ENCODE results near the gene IGF2BP2. TPM values are rescaled to one million over a fixed set of nuclear protein-coding genes. Genes with fewer than 3 reads are reported as not detected.

IGF2BP2 gene
- total RNA-seq, 1 experiment from 2014 or later: 50.6 TPM

- Histone ChIP-seq H3K27ac (peak overlapping the region; percentile 29; the same call in 1 of the 2 replicates), H3K4me1 (peaks cover 21% of the 10 kb centered on the region)
- DNase-seq: peak; percentile 42 to 46
Measured at GRCh38 chr3:185732782-185733181, 92.1 kb downstream of the IGF2BP2 start.

GRCh38 chr3:185730550-185730949 lies 94.3 kb downstream of the IGF2BP2 start:
- Histone ChIP-seq H3K27ac (no peak overlapping the region), H3K9me3 (replicated peaks) (no peaks in the 10 kb centered on the region), H3K27me3 (no peaks in the 10 kb centered on the region), H3K4me1 (peaks cover 13% of the 10 kb centered on the region), H3K36me3 (no peaks in the 10 kb centered on the region), H3K4me3 (no peak overlapping the region)
- DNase-seq: no peak

More at GRCh38 chr3:185732782-185733181, 92.1 kb downstream of the IGF2BP2 start:
- no peaks in the 10 kb centered on the region for H3K36me3 ChIP-seq
- no peaks in the 10 kb centered on the region for H3K9me3 ChIP-seq (replicated peaks)
- no peak overlapping the region for H3K4me3 ChIP-seq
- H3K27me3 ChIP-seq: no peaks in the 10 kb centered on the region

GRCh38 chr3:185729337-185730055 lies 95.3 kb downstream of the IGF2BP2 start:
- no peak for DNase-seq
- peaks cover 13% of the 10 kb centered on the region for H3K4me1 ChIP-seq
- 0 out of 2 replicates have a peak, but pooled peaks cover 7% of the 10 kb centered on the region for H3K9me3 ChIP-seq (replicated peaks)
- H3K36me3 ChIP-seq: no peaks in the 10 kb centered on the region
- H3K4me3 ChIP-seq: no peak overlapping the region
- no peaks in the 10 kb centered on the region for H3K27me3 ChIP-seq
- no peak overlapping the region for H3K27ac ChIP-seq

GRCh38 chr3:185728630-185729336 lies 96.1 kb downstream of the IGF2BP2 start:
- no peaks in the 10 kb centered on the region for H3K27me3 ChIP-seq
- no peak for DNase-seq
- no peak overlapping the region for H3K4me3 ChIP-seq
- H3K27ac ChIP-seq: no peak overlapping the region
- no peaks in the 10 kb centered on the region for H3K36me3 ChIP-seq
- H3K9me3 ChIP-seq (replicated peaks): 0 out of 2 replicates have a peak, but pooled peaks cover 7% of the 10 kb centered on the region
- peaks cover 13% of the 10 kb centered on the region for H3K4me1 ChIP-seq

- H3K4me1 ChIP-seq: peaks cover 9% of the 10 kb centered on the region
- H3K36me3 ChIP-seq: no peaks in the 10 kb centered on the region
- DNase-seq: no peak
- H3K9me3 ChIP-seq (replicated peaks): 0 out of 2 replicates have a peak, but pooled peaks cover 7% of the 10 kb centered on the region
- no peaks in the 10 kb centered on the region for H3K27me3 ChIP-seq
- H3K4me3 ChIP-seq: no peak overlapping the region
- H3K27ac ChIP-seq: no peak overlapping the region
Measured at GRCh38 chr3:185727873-185728272, 97.0 kb downstream of the IGF2BP2 start.

- Histone ChIP-seq H3K4me3 (no peak overlapping the region), H3K27ac (no peak overlapping the region), H3K27me3 (no peaks in the 10 kb centered on the region), H3K9me3 (replicated peaks) (0 out of 2 replicates have a peak, but pooled peaks cover 7% of the 10 kb centered on the region), H3K4me1 (no peaks in the 10 kb centered on the region), H3K36me3 (no peaks in the 10 kb centered on the region)
- peak in 1 of 2 experiments; percentile 37 for DNase-seq
Measured at GRCh38 chr3:185726254-185726967, 98.4 kb downstream of the IGF2BP2 start.

- H3K27me3 ChIP-seq: no peaks in the 10 kb centered on the region
- H3K9me3 ChIP-seq (replicated peaks): 0 out of 2 replicates have a peak, but pooled peaks cover 7% of the 10 kb centered on the region
- no peak overlapping the region for H3K27ac ChIP-seq
- no peak overlapping the region for H3K4me3 ChIP-seq
- DNase-seq: peak; percentile 24 to 38
- H3K36me3 ChIP-seq: no peaks in the 10 kb centered on the region; the same call in 1 of the 2 replicates
- H3K4me1 ChIP-seq: no peaks in the 10 kb centered on the region
Measured at GRCh38 chr3:185724761-185725160, 100.1 kb downstream of the IGF2BP2 start.

GRCh38 chr3:185724251-185724650 lies 100.6 kb downstream of the IGF2BP2 start:
- no peaks in the 10 kb centered on the region for H3K4me1 ChIP-seq
- H3K36me3 ChIP-seq: no peaks in the 10 kb centered on the region; the same call in 1 of the 2 replicates
- H3K27me3 ChIP-seq: no peaks in the 10 kb centered on the region
- H3K9me3 ChIP-seq (replicated peaks): 0 out of 2 replicates have a peak, but pooled peaks cover 7% of the 10 kb centered on the region
- H3K4me3 ChIP-seq: no peak overlapping the region
- DNase-seq: no peak
- H3K27ac ChIP-seq: no peak overlapping the region

GRCh38 chr3:185722881-185723280 lies 102.0 kb downstream of the IGF2BP2 start:
- no peak for DNase-seq
- H3K4me3 ChIP-seq: no peak overlapping the region
- H3K27ac ChIP-seq: no peak overlapping the region
- H3K4me1 ChIP-seq: no peaks in the 10 kb centered on the region
- H3K9me3 ChIP-seq (replicated peaks): 0 out of 2 replicates have a peak, but pooled peaks cover 7% of the 10 kb centered on the region
- no peaks in the 10 kb centered on the region; the same call in 1 of the 2 replicates for H3K36me3 ChIP-seq
- H3K27me3 ChIP-seq: no peaks in the 10 kb centered on the region

GRCh38 chr3:185721970-185722369 lies 102.9 kb downstream of the IGF2BP2 start:
- Histone ChIP-seq H3K9me3 (replicated peaks) (0 out of 2 replicates have a peak, but pooled peaks cover 7% of the 10 kb centered on the region), H3K4me3 (no peak overlapping the region), H3K27ac (no peak overlapping the region), H3K36me3 (no peaks in the 10 kb centered on the region; the same call in 1 of the 2 replicates), H3K27me3 (no peaks in the 10 kb centered on the region), H3K4me1 (no peaks in the 10 kb centered on the region)
- no peak for DNase-seq

GRCh38 chr3:185720326-185720725 lies 104.5 kb downstream of the IGF2BP2 start:
- no peaks in the 10 kb centered on the region for H3K27me3 ChIP-seq
- H3K36me3 ChIP-seq: no peaks in the 10 kb centered on the region; the same call in 1 of the 2 replicates
- H3K27ac ChIP-seq: no peak overlapping the region
- no peaks in the 10 kb centered on the region for H3K4me1 ChIP-seq
- H3K9me3 ChIP-seq (replicated peaks): 0 out of 2 replicates have a peak, but pooled peaks cover 7% of the 10 kb centered on the region
- H3K4me3 ChIP-seq: no peak overlapping the region
- DNase-seq: no peak

- Histone ChIP-seq H3K27me3 (no peaks in the 10 kb centered on the region), H3K4me1 (no peaks in the 10 kb centered on the region), H3K9me3 (replicated peaks) (no peaks in the 10 kb centered on the region), H3K4me3 (no peak overlapping the region), H3K27ac (no peak overlapping the region), H3K36me3 (no peaks in the 10 kb centered on the region; the same call in 1 of the 2 replicates)
- DNase-seq: no peak
Measured at GRCh38 chr3:185718736-185719593, 105.9 kb downstream of the IGF2BP2 start.

- no peak overlapping the region for H3K27ac ChIP-seq
- H3K9me3 ChIP-seq (replicated peaks): no peaks in the 10 kb centered on the region
- H3K27me3 ChIP-seq: no peaks in the 10 kb centered on the region
- H3K36me3 ChIP-seq: no peaks in the 10 kb centered on the region; the same call in 1 of the 2 replicates
- no peak for DNase-seq
- H3K4me1 ChIP-seq: no peaks in the 10 kb centered on the region
- H3K4me3 ChIP-seq: no peak overlapping the region
Measured at GRCh38 chr3:185717627-185718402, 107.0 kb downstream of the IGF2BP2 start.

Measured in SJCRH30 (cell line).